ENCODE results near the gene PRTG.
"Not testable (repeated sequence)": the region's sequence is repeated elsewhere in the genome, so short reads cannot be mapped to it uniquely, and the experiment has no call there.

The PRTG gene

DNA sequence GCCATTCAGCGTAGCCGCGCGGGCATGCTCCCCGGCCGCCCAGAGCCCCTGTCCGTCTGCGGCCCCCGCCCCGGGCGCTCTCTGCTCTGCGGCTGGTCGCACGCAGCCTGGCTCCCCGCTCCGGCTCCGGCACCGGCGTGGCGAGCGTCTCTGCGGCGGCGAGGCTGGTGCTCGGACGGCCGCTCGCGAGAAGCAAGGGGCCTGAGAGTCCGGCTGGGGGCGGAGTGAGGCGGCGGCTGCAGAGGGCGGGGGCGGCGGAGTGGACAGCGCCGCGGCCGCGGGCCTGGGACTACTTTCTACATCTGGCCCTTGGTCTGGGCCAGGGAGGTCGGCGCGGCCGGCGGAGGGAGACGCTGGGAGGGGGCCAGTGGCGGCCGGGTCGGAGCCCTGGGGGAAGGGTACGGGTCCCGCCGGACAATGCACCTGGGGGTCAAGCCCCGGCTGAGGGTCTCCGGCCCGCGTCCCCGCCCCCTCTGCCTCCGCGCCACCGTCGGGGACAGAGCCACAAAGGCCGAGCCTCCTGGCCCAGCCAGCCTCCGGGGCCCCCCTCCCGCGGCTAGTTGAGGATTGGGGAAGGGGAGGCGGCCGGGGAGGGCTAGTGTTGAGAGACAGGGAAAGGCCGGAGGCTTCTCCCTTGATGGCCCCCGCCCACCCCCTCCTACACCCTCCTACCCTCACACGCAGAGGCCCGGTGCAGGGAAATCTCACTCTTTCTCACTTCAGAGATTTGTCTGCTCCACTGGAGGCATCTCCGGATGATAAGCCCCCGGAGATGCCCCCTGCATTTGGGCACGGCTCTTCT, at the start of gene PRTG:
PRTG (minus strand) TSS at position 226 of the 802 bp plus-strand sequence; CDS start at position 5, 221 bp downstream.
- DNase-seq = no peak

DNA sequence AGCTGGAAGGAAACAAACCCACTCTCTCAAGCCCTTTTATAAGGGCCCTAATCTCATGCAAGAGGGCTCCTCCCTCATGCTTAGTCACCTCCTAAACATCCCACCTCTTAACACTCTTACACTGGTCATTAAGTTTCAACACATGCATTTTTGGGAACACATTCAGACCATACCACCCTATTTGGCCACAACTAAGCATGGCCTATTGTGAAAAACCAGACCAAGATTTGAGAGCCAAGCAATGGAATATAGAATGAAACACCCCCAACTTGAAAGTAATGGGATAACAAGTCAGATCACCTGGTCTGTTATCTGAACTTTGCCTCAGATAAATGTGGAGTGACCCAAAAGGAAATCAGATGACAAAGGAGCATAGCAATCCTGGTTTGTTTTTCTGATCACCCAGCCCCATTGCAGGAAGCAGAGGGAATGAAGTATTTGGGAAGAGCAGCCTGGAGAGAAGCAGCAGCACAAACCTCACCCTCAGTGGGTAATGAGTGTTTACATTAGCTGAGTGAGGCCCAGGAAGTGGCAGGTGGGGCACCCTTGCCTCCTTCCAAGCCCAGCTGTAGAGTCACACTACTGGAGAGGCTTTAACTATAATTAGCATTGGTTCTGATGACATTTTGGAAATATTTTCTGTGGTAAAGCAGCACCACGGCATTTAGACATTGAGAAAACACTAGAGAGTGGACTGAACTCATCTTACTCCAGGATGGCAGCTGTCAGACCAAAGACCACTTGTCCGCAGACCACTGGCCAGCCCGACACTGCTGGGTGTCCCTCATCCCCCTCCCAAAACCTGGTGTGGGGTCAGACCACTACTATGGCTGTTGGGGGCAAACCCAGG, 48.8 kb upstream of the PRTG start:
- DNase-seq = no peak

- DNase-seq = peak; percentile 53
These were observed 46.2 kb upstream of the PRTG start for GRCh38 chr15:55789066-55789660.

- no peak for DNase-seq
These were observed 43.4 kb upstream of the PRTG start for GRCh38 chr15:55786341-55786740.

DNA sequence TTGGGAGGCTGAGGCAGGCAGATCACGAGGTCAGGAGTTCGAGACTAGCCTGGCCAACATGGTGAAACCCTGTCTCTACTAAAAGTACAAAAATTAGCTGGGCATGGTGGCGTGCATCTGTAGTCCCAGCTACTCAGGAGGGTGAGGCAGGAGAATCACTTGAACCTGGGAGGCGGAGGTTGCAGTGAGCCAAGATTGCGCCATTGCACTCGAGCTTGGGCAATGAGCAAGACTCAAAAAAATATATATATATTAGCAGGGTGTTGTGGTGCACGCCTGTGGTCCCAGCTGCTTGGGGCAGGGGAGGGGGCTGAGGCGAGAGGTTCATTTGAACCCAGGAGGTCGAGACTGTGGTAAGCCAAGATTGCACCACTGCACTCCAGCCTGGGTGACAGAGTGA, 42.6 kb upstream of the PRTG start:
- not testable (repeated sequence) for DNase-seq

DNA sequence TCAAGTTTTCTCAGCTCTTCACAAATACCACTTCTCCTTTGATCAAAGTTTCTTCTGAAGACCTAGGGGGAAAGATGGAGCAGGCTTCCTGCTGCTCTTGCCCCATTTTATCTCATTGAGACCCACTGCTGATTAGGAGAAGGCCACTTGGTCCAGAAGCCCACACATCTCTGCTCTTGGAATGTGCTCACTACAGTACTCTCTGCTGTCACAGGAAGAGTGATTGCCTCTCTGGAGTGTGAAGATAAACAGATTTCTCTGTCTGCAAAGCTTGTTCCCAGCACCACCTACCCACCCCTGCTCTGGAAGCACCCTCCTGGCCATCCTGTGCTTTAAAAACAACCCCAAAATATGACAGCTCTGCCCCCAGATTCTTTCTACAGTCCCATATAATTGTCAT, 41.3 kb upstream of the PRTG start:
- no peak for DNase-seq

- no peak for DNase-seq
These were observed 39.9 kb upstream of the PRTG start for GRCh38 chr15:55782901-55783300.

DNA sequence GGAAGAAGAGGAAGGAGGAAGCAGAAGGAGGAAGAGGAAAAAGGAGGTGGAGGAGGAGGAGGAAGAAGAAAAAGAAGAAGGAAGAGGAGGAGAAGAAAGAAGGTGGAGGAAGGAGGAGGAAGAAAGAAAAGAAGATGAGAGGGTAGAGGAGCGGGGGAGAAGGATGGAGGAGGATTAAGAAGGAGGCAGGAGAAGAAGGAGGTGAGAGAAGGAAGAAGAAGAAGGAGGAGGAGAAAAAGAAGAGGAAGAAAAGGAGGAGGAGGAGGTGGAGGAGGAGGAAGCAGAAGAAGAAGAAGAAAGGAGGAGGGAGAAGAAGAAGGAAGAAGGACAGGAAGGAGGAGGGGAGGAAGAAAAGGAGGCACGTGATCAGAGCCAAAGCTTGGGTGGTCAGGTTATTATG, 37.3 kb upstream of the PRTG start:
- no peak for DNase-seq

DNA sequence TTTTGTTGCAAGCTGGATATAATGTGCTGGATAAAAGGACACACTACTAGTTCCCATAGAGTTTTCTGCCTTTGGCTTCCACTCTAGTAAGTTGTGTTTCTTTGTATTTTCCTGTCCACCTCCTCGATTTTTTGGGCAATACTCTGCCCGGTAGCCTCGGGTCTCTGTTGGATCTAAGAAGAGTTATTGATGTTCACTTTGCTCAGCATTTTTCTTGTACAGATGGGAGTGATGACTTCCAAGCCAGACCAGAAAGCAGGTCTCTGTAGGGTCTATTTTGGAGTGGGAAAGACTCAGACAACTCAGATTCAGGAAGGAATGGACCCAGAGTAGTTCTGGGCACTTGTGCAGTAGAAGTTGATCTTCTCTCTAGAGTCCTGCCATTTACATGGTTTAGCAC, 36.0 kb upstream of the PRTG start:
- no peak for DNase-seq

GRCh38 chr15:55775316-55775715, 32.4 kb upstream of the PRTG start:
- DNase-seq = no peak

GRCh38 chr15:55774113-55774970, 31.4 kb upstream of the PRTG start:
- peak; percentile 25 for DNase-seq

DNA sequence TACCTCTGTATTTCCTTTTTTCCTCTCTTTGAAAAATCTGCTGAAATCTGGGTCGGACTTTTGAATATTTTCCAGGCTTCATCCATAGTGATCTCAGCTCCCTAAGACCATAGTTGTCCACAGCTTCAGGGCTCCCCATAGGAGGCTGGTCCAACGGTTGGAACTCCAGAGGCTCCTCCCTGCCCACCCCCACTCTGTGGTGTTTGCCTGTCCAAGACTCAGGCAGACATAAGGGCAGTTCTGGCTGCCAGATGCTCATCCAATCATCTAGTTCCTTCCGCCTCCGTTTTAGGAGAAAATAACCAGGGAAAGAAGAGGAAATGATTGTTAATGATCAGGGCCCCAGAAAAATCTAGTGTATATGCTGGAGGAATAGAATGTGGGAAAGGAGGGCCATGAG, 27.9 kb upstream of the PRTG start:
- DNase-seq = no peak

- no peak for DNase-seq
These were observed 27.3 kb upstream of the PRTG start for GRCh38 chr15:55770261-55770660.

- DNase-seq = no peak
These were observed 25.8 kb upstream of the PRTG start for GRCh38 chr15:55768670-55769185.

DNA sequence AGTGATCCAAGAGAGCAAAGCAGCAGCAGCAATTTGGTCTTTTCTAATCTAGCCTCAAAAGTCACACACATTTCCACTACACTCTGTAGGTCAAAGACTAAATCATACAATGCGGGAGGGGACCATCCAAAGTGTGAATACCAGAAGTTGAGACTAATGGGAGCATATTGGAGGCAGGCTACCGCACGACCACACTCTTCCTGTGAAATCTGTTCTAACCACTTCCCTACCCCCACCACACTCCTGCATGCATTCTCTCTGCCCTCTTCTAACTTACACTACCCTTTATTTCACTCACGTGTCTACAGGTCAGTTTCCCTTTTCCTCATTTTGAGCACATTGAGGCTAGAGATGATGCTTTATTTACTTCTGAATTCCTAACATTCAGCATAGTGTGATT, 23.7 kb upstream of the PRTG start:
- no peak for DNase-seq

DNA sequence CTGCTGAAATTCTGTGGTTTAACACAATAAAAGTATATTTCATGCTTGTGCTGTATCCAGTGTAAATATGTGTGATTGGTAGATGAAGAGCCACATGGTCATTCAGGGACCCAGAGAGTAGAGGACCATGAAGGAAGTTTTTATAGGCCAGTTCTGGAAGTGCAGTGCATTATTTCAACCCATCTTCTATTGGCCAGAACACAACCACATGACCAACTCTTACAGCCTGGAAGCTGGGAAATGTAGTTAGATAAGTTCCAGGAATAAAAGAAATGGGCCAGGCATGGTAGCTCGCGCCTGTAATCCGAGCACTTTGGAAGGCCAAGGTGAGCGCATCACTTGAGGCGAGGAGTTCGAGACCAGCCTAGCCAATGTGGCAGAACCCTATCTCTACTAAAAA, 21.4 kb upstream of the PRTG start:
- no peak for DNase-seq

GRCh38 chr15:55758580-55758986, 15.6 kb upstream of the PRTG start:
- no peak for DNase-seq

DNA sequence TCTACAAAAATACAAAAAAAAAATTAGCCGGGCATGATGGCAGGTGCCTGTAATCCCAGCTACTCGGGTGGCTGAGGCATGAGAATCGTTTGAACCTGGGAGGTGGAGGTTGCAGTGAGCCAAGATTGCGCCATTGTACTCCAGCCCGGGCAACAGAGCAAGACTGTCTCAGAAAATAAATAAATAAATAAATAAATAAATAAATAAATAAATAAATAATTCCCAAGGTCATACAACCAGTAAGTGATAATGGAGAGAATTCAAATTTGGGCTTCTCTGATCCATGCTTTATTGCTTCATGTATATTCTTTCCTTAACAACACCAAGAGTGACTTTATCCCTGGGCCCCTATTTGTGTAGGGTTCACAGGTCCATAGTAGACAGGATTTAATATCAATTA, 10.5 kb upstream of the PRTG start:
- not testable (repeated sequence) for DNase-seq

- DNase-seq = no peak
These were observed 7.8 kb upstream of the PRTG start for GRCh38 chr15:55750706-55751105.

- DNase-seq = no peak
These were observed 1.0 kb upstream of the PRTG start for GRCh38 chr15:55743729-55744655.

DNA sequence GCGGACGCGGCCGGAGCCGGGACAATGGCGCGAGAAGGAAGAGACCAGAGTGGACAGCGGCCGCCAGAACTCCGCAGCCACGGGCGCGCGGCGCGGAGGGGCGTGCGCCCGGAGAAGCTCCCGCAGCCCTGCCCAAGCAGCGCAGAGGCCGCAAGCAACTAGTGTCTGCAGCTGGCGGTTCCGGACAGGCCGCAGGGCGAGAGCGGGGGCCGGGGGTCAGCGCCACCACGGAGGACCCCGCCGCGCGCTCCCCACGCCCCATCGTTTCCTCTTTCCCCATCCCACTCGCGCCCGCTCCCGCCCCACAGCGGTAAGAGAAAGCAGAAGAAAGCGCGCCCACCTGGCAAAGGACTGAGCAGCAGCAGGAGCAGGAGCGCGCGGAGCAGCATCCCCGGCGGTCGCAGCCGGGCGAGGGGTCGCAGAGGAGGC, 440 bp downstream of the PRTG start:
- no peak for DNase-seq
